ENCODE measurements around the gene NCR3LG1. TPM values are rescaled to one million over a fixed set of nuclear protein-coding genes. Genes with fewer than 3 reads are reported as not detected.

The NCR3LG1 gene
- total and polyA plus RNA-seq, 2 of the 8 experiments (the other 6 are each of a cell fraction or from before 2014, with no cell fraction given): 0.68 to 1.9 TPM

DNA sequence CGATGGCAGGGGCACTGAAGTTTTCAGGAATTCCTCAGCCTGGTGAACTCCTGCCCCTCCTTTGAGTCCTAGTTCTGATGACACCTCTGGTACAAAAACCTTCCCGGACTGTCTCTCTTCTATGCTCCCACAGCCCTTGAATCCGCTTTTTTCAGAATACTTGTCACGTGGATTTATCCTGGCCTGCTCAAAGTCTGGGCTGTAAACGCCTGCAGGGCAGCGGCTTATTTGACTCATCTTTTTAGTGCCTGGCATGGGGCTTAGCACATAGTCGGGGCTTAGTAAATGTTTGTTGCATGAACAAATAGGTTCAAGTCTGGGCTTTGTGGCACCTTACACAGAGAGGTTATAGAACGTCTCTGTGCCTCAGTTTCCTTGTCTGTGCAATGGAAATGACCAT is 50.2 kb downstream of the NCR3LG1 start:
- H2AK5ac ChIP-seq (ENCODE audit: low read depth, low read length): no peak overlapping the region
- POLR2A ChIA-PET (ENCODE audit: partially characterized antibody): interaction anchor here (1.4 kb wide), 1 partner anchor 11 kb away, joined by 6 read pairs; no protein-coding TSS in a partner anchor
- H3K4ac ChIP-seq (replicated peaks; ENCODE audit: insufficient read length, low read depth, low read length): no peak overlapping the region
- H4K5ac ChIP-seq (ENCODE audit: insufficient read length, low read depth, low read length): no peak overlapping the region
- CTCF ChIA-PET (ENCODE audit: partially characterized antibody): interaction anchor here (0.7 to 38.8 kb wide), 6 partner anchors 10 to 111 kb away, joined by 3 to 1414 read pairs (median 26); partner anchors contain the start of gene KCNJ11
- no peak overlapping the region for H2BK5ac ChIP-seq (ENCODE audit: low read depth, low read length)
- no peak overlapping the region for H3K4me2 ChIP-seq (ENCODE audit: insufficient read depth in 1 of 2, low read depth in 2 of 2, low read length in 2 of 2)
- no peak overlapping the region for H3K9ac ChIP-seq (replicated peaks in 1 of 4; ENCODE audit: extremely low read depth in 1 of 4, low read depth in 3 of 4, low read length in 3 of 4)
- no peak overlapping the region for H2BK12ac ChIP-seq (ENCODE audit: low read depth, low read length)
- H3K36me3 ChIP-seq (ENCODE audit: control insufficient read depth in 2 of 4, insufficient read depth in 4 of 4, low read length in 3 of 4): no peaks in the 10 kb centered on the region
- H3K79me2 ChIP-seq (ENCODE audit: control insufficient read depth in 1 of 2, insufficient read depth in 2 of 2, low read length in 2 of 2): no peaks in the 10 kb centered on the region
- H3K14ac ChIP-seq (ENCODE audit: insufficient read length): no peak overlapping the region
- no peak for FAIRE-seq
- WGBS, 2 experiments (ENCODE audit: extremely low coverage in 1 of 2, insufficient coverage in 1 of 2, insufficient read length in 1 of 2, insufficient replicate concordance in 2 of 2, low coverage in 1 of 2, low lambda C conversion rate in 2 of 2, missing lambda C conversion rate in 1 of 2): 90% methylated on average over 8 of the region's 8 CpGs; no CpG with 5 or more reads in 1 of the 2 experiments
- H3K23ac ChIP-seq (ENCODE audit: insufficient read length): no peak overlapping the region
- no peak for DNase-seq (ENCODE audit: low read depth in 1 of 2, low spot score in 2 of 2)
- no peaks in the 10 kb centered on the region for H3K79me1 ChIP-seq (ENCODE audit: low read depth, low read length)
- no peaks in the 10 kb centered on the region for H3K27me3 ChIP-seq (replicated peaks in 1 of 4; ENCODE audit: control insufficient read depth in 3 of 4, extremely low read depth in 1 of 4, insufficient read depth in 3 of 4, low read length in 3 of 4)
- no peaks in the 10 kb centered on the region for H3K9me3 ChIP-seq (ENCODE audit: insufficient read depth in 2 of 2, low read depth in 1 of 2, low read length in 1 of 2)
- no peak overlapping the region for H2BK120ac ChIP-seq (replicated peaks; ENCODE audit: low read depth, low read length)
- H2AFZ ChIP-seq (ENCODE audit: low read length): no peak overlapping the region
- no peak overlapping the region for H2BK15ac ChIP-seq (ENCODE audit: low read length)
- H4K20me1 ChIP-seq (replicated peaks in 1 of 2; ENCODE audit: control insufficient read depth in 1 of 2, insufficient read depth in 2 of 2, low read length in 2 of 2): no peaks in the 10 kb centered on the region
- H3K18ac ChIP-seq (ENCODE audit: extremely low read depth, low read length): no peak overlapping the region
- no peak overlapping the region for H3K27ac ChIP-seq (ENCODE audit: low read depth, low read length)
- no peak overlapping the region for H2BK20ac ChIP-seq (ENCODE audit: low read length)
- H4K91ac ChIP-seq (replicated peaks; ENCODE audit: insufficient read length, low read length): no peak overlapping the region
- H3K4me1 ChIP-seq (replicated peaks in 1 of 4; ENCODE audit: control insufficient read depth in 3 of 4, insufficient read depth in 4 of 4, low read length in 3 of 4): no peaks in the 10 kb centered on the region
- H4K8ac ChIP-seq (ENCODE audit: extremely low read depth, insufficient read depth, low read length): no peak overlapping the region
- H3K23me2 ChIP-seq (ENCODE audit: low read depth, low read length): no peaks in the 10 kb centered on the region
- no peak overlapping the region for H3K56ac ChIP-seq (replicated peaks; ENCODE audit: insufficient read length, low read depth, low read length)
- H3K4me3 ChIP-seq (ENCODE audit: extremely low read depth in 1 of 4, insufficient read depth in 2 of 4, low read depth in 3 of 4, low read length in 4 of 4): no peak overlapping the region
- no peak for TF ChIP-seq CEBPB (IDR thresholded peaks at IDR 0.05; ENCODE audit: low read depth, low read length)
- no peak for TF ChIP-seq TBP (IDR thresholded peaks at IDR 0.05; ENCODE audit: low read depth, low read length)
- TF ChIP-seq JUN (IDR thresholded peaks at IDR 0.05; ENCODE audit: low read depth, low read length): no peak
- no peak for TF ChIP-seq RXRA (IDR thresholded peaks at IDR 0.05; ENCODE audit: insufficient read depth, low read depth, low read length)
- no peak for TF ChIP-seq JUND (IDR thresholded peaks at IDR 0.05; ENCODE audit: low read length)
- no peak for TF ChIP-seq CHD2 (IDR thresholded peaks at IDR 0.05; ENCODE audit: low read length)
- no peak for TF ChIP-seq POLR2A (IDR thresholded peaks at IDR 0.05; ENCODE audit: control extremely low read depth in 1 of 2, low read depth in 2 of 2, low read length in 2 of 2)
- no peak for TF ChIP-seq CREB1 (IDR thresholded peaks at IDR 0.05)
- TF ChIP-seq YY1 (IDR thresholded peaks at IDR 0.05; ENCODE audit: low read depth, low read length): no peak
- TF ChIP-seq, protein P1, sequence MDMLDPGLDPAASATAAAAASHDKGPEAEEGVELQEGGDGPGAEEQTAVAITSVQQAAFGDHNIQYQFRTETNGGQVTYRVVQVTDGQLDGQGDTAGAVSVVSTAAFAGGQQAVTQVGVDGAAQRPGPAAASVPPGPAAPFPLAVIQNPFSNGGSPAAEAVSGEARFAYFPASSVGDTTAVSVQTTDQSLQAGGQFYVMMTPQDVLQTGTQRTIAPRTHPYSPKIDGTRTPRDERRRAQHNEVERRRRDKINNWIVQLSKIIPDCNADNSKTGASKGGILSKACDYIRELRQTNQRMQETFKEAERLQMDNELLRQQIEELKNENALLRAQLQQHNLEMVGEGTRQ (IDR thresholded peaks at IDR 0.05; ENCODE audit: low read length): no peak
- TF ChIP-seq GTF2F1 (IDR thresholded peaks at IDR 0.05; ENCODE audit: borderline replicate concordance, low read depth, low read length): no peak
- TF ChIP-seq GABPA (IDR thresholded peaks at IDR 0.05; ENCODE audit: borderline replicate concordance, insufficient read depth, low read length): no peak
- TF ChIP-seq TEAD4 (IDR thresholded peaks at IDR 0.05; ENCODE audit: low read depth, low read length): no peak
- TF ChIP-seq TCF12 (IDR thresholded peaks at IDR 0.05; ENCODE audit: low read depth, low read length): no peak
- no peak for TF ChIP-seq RAD21 (IDR thresholded peaks at IDR 0.05 in 1 of 2, conservative IDR thresholded peaks at IDR 0.05 in 1 of 2; ENCODE audit: low read depth in 2 of 2, low read length in 2 of 2)

Data from H1 (cell line).